ENCODE measurements around the gene KIF18A.

Gene KIF18A

DNA sequence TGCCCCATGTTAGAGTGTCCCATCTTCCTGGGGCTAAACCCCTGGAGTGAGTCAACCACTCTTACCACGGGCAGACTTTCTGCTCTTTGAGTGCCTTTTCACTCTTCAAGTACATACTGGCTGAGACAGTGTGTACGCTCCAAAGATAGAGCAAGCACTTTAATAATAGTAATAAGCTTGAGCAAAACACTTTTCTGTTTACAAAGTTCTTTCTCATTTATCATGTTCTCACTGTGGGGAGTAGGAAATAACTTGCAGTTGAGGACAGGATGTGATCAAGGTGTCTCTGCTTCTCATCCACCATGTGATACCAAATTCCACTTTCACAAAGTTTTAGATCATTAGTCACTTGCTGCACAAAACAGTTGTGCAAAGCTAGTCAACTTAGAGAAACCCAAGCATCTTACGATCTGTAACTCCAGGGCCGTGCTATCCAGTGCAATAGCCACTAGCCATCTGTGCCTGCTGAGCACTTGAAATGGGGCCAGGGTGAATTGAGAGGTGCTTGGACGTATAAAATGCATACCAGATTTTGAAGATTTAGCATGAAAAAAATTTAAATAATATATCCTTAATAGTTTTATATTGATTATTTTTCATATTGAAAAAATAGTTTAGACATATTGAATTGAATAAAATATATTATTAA, 135.3 kb downstream of the KIF18A start:
- DNase-seq = no peak
- no peaks in the 10 kb centered on the region for H3K9me3 ChIP-seq
- TF ChIP-seq CTCF (IDR thresholded peaks at IDR 0.05; ENCODE audit: low read depth, low read length) = no peak

GRCh38 chr11:27971171-27971570, 136.8 kb downstream of the KIF18A start:
- Histone ChIP-seq H3K36me3 (no peaks in the 10 kb centered on the region), H3K9me3 (no peaks in the 10 kb centered on the region), H3K4me3 (ENCODE audit: low read depth, low read length) (no peak overlapping the region), H3K4me1 (no peaks in the 10 kb centered on the region), H3K27me3 (no peaks in the 10 kb centered on the region)
- no peak for DNase-seq
- TF ChIP-seq CTCF (IDR thresholded peaks at IDR 0.05; ENCODE audit: low read depth, low read length) = no peak

More for the DNA sequence above, 135.3 kb downstream of the KIF18A start:
- Histone ChIP-seq H3K4me1 (no peaks in the 10 kb centered on the region), H3K4me3 (ENCODE audit: low read depth, low read length) (no peak overlapping the region), H3K36me3 (no peaks in the 10 kb centered on the region), H3K27me3 (no peaks in the 10 kb centered on the region)
